A549 (cell line): ENCODE data around the gene SPC25.

Experiments
- CEBPB ChIP-seq, 2 experiments: fragments of >200 bp in 1 of 2; sonication (Bioruptor Twin) in 1 of 2; formaldehyde crosslinking in 1 of 2; IDR thresholded peaks; 2 replicates each; pipeline ENCODE4 v1.6.1; 2012 to 2016
- CHD2 ChIP-seq: fragments of 150-350 bp; IDR thresholded peaks from 2 replicates; pipeline ENCODE4 v1.6.1; 2014; ENCODE audit warnings: low read length; ENCODE audit not compliant: partially characterized antibody
- EP300 ChIP-seq, 2 experiments: fragments of >200 bp; sonication (Bioruptor Twin); formaldehyde crosslinking; IDR thresholded peaks; 2 replicates in 1 of 2; 3 replicates in 1 of 2; pipeline ENCODE4 v1.6.1; 2016 to 2017
- HOXA7 ChIP-seq: fragments of 250-450 bp; sonication (Bioruptor Pico); IDR thresholded peaks from 2 replicates; pipeline ENCODE4 v1.5.0; 2020; ENCODE audit warnings: mild to moderate bottlenecking, moderate library complexity
- POLR2A ChIP-seq: IDR thresholded peaks from 2 replicates; pipeline ENCODE4 v1.6.1; 2012; ENCODE audit warnings: mild to moderate bottlenecking, low read length
- RAD21 ChIP-seq, 2 experiments: fragments of >200 bp in 1 of 2; sonication (Bioruptor Twin) in 1 of 2; formaldehyde crosslinking in 1 of 2; IDR thresholded peaks in 1 of 2; conservative IDR thresholded peaks in 1 of 2; 2 replicates in 1 of 2; 3 replicates in 1 of 2; pipeline ENCODE4 v1.6.1; 2012 to 2018; ENCODE audit warnings: inconsistent platforms in 1 of 2
- TFCP2L1 ChIP-seq: fragments of 250-450 bp; sonication (Bioruptor Pico); IDR thresholded peaks from 2 replicates; pipeline ENCODE4 v1.5.0; 2021; ENCODE audit warnings: mild to moderate bottlenecking
- ZFP36 ChIP-seq: fragments of 450-650 bp; IDR thresholded peaks from 2 replicates; pipeline ENCODE4 v1.6.1; 2014; ENCODE audit warnings: borderline replicate concordance; ENCODE audit not compliant: partially characterized antibody
- TF ChIP-seq, protein P1 (sequence below): fragments of >200 bp; sonication (Bioruptor Twin); formaldehyde crosslinking; IDR thresholded peaks from 3 replicates; pipeline ENCODE4 v1.5.1; 2016
- TF ChIP-seq, protein P2 (sequence below): IDR thresholded peaks from 2 replicates; pipeline ENCODE4 v1.6.1; 2012

DNA sequence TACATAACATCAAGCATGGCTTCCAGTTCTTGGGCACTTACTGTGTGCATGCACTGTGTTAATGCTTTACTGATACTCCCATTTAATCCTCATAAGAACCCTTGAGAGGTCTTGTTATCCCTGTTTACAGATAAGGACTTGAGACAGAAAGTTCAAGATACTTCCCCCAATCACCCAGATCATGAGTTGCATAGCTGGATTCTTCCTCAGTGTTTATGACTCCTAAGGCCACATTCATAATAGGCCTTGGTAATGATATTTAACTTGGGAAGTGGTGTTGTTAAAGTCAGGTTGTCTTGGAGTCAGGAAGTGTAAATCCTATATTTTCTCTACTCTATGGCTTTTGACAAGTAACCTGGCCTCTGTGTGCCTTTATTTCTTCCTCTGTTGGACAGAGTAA is 65.1 kb downstream of the SPC25 start:
- TF ChIP-seq EP300 (IDR thresholded peaks at IDR 0.05) (no peak), TFCP2L1 (no peak), ZFP36 (no peak), CEBPB (IDR thresholded peaks at IDR 0.05) (no peak), HOXA7 (CRISPR knock-in tag) (no peak), POLR2A (no peak), RAD21 (conservative IDR thresholded peaks at IDR 0.05 in 1 of 2, IDR thresholded peaks at IDR 0.05 in 1 of 2) (no peak), CHD2 (no peak)
- TF ChIP-seq, protein P1, sequence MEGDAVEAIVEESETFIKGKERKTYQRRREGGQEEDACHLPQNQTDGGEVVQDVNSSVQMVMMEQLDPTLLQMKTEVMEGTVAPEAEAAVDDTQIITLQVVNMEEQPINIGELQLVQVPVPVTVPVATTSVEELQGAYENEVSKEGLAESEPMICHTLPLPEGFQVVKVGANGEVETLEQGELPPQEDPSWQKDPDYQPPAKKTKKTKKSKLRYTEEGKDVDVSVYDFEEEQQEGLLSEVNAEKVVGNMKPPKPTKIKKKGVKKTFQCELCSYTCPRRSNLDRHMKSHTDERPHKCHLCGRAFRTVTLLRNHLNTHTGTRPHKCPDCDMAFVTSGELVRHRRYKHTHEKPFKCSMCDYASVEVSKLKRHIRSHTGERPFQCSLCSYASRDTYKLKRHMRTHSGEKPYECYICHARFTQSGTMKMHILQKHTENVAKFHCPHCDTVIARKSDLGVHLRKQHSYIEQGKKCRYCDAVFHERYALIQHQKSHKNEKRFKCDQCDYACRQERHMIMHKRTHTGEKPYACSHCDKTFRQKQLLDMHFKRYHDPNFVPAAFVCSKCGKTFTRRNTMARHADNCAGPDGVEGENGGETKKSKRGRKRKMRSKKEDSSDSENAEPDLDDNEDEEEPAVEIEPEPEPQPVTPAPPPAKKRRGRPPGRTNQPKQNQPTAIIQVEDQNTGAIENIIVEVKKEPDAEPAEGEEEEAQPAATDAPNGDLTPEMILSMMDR, result no peak
- TF ChIP-seq, protein P2, sequence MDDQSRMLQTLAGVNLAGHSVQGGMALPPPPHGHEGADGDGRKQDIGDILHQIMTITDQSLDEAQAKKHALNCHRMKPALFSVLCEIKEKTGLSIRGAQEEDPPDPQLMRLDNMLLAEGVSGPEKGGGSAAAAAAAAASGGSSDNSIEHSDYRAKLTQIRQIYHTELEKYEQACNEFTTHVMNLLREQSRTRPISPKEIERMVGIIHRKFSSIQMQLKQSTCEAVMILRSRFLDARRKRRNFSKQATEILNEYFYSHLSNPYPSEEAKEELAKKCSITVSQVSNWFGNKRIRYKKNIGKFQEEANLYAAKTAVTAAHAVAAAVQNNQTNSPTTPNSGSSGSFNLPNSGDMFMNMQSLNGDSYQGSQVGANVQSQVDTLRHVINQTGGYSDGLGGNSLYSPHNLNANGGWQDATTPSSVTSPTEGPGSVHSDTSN, result no peak
